Right lobe of liver (tissue), 6 donors: ENCODE measurements around the gene TUBG1. TPM values are rescaled to one million over a fixed set of nuclear protein-coding genes. Genes with fewer than 3 reads are reported as not detected.

Experiments
- ATAC-seq, 4 donors: fragments of 200-7000 bp; cut with Tn5 transposase; one replicate each; pipeline ENCODE4 v1.9.1; 2020; ENCODE audit warnings: mild to moderate bottlenecking in 4 of 4, moderate library complexity in 4 of 4
- DNase-seq, 3 donors: peaks; one replicate each; pipeline ENCODE4 v3.0.0-alpha.2; 2020
- H3K27ac ChIP-seq, 3 donors: fragments of 200-600 bp; one replicate each; pipeline ENCODE4 v1.8.0; 2022
- H3K27me3 ChIP-seq, 2 donors: fragments of 200-600 bp; one replicate each; pipeline ENCODE4 v1.8.0; 2022
- H3K36me3 ChIP-seq, 4 donors: fragments of 200-600 bp; sonication (generic) in 1 of 4; one replicate each; pipeline versions ENCODE4 v1.5.1 to v1.8.0; 2017 to 2022; ENCODE audit warnings: control low read depth in 1 of 4
- H3K4me1 ChIP-seq, 4 donors: fragments of 200-600 bp; sonication (generic) in 1 of 4; one replicate each; pipeline versions ENCODE4 v1.5.1 to v1.8.0; 2017 to 2022; ENCODE audit warnings: control low read depth in 1 of 4
- H3K4me3 ChIP-seq, 3 donors: fragments of 200-600 bp; one replicate each; pipeline ENCODE4 v1.8.0; 2022
- H3K9me3 ChIP-seq, 4 donors: fragments of 200-600 bp; sonication (generic) in 1 of 4; one replicate each; pipeline versions ENCODE4 v1.5.1 to v1.8.0; 2017 to 2022; ENCODE audit warnings: control low read depth in 1 of 4
- POLR2A ChIP-seq: fragments of 450-650 bp; IDR thresholded peaks from one replicate; pipeline ENCODE4 v1.6.1; 2017; ENCODE audit warnings: antibody characterized with exemption, mild to moderate bottlenecking
- WGBS: methylation state at CpG from one replicate; pipeline ENCODE4 v1.1.6; 2018; ENCODE audit warnings: low coverage, low lambda C conversion rate; ENCODE audit not compliant: insufficient coverage; ENCODE audit errors: missing lambda C conversion rate; 5-methylcytosine and 5-hydroxymethylcytosine counted together
- intact Hi-C, 2 donors: fragments of 100-400 bp; cut with DNase I; formaldehyde crosslinking; loops; one replicate each; pipeline versions ENCODE4 v1.11.2 to v1.14.1; 2022
- total RNA-seq, 6 experiments: library from RNA; depleted of rRNA in 2 of 6; stranded (reverse); fragments of >200 nt in 2 of 6; fragmentation: NEBNext Ultra II Directional in 3 of 6; extraction: Animal tissue kit (Norgen Biotek cat#: 25700) in 3 of 6; gene quantifications; one replicate each; pipeline versions ENCODE4 v1.1.0 to v1.2.4, GENCODE V29; 2016 to 2023
- TF ChIP-seq, protein P1 (sequence below), 4 donors: fragments of 200-600 bp in 3 of 4; fragments of 450-650 bp in 1 of 4; IDR thresholded peaks; one replicate each; pipeline versions ENCODE4 v1.5.1 to v1.8.0; 2016 to 2022; ENCODE audit warnings: antibody characterized with exemption in 4 of 4, mild to moderate bottlenecking in 2 of 4
- donor health status: DM: no; HTN: yes; CAD: no.
- donor health status: DM: no; HTN: no; CAD: no.
- donor health status: DM: no; HTN: no; CAD: no.
- donor health status: DM: no; HTN: yes; CAD: no.
- donor health status: DM: no; HTN: yes; CAD: no.

The TUBG1 gene
- total RNA-seq, 6 experiments from 2014 or later, result 17.9 to 44.5 (median 22.0) TPM

- 55% methylated on average over 5 of the region's 12 CpGs for WGBS
- Histone ChIP-seq H3K27ac (peak overlapping the region in 1 of 3 donors; percentile 51), H3K4me1 (peaks cover 0 to 35% (median 9%) of the 10 kb centered on the region in 4 donors), H3K27me3 (no peaks in the 10 kb centered on the region), H3K9me3 (no peaks in the 10 kb centered on the region), H3K36me3 (peaks cover 11 to 57% (median 28%) of the 10 kb centered on the region in 4 donors), H3K4me3 (no peak overlapping the region)
- ATAC-seq (peak in 3 of 4 donors; percentile 2 to 30 (median 4)), DNase-seq (peak in 1 of 3 donors; percentile 62)
- intact Hi-C loops, result no loop called here
- TF ChIP-seq POLR2A, result no peak
- TF ChIP-seq, protein P1, sequence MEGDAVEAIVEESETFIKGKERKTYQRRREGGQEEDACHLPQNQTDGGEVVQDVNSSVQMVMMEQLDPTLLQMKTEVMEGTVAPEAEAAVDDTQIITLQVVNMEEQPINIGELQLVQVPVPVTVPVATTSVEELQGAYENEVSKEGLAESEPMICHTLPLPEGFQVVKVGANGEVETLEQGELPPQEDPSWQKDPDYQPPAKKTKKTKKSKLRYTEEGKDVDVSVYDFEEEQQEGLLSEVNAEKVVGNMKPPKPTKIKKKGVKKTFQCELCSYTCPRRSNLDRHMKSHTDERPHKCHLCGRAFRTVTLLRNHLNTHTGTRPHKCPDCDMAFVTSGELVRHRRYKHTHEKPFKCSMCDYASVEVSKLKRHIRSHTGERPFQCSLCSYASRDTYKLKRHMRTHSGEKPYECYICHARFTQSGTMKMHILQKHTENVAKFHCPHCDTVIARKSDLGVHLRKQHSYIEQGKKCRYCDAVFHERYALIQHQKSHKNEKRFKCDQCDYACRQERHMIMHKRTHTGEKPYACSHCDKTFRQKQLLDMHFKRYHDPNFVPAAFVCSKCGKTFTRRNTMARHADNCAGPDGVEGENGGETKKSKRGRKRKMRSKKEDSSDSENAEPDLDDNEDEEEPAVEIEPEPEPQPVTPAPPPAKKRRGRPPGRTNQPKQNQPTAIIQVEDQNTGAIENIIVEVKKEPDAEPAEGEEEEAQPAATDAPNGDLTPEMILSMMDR (IDR thresholded peaks at IDR 0.05), result no peak
These were observed 37.9 kb upstream of the TUBG1 start for GRCh38 chr17:42571435-42572225.

- no peak for DNase-seq
- Histone ChIP-seq H3K4me3 (no peak overlapping the region), H3K36me3 (peaks cover 11 to 57% (median 28%) of the 10 kb centered on the region in 4 donors), H3K27ac (no peak overlapping the region), H3K27me3 (no peaks in the 10 kb centered on the region), H3K4me1 (peaks cover 0 to 36% (median 10%) of the 10 kb centered on the region in 4 donors), H3K9me3 (no peaks in the 10 kb centered on the region)
- 63% methylated on average over 3 of the region's 4 CpGs for WGBS
- ATAC-seq, result no peak
- TF ChIP-seq, protein P1 (IDR thresholded peaks at IDR 0.05), result no peak
- no peak for TF ChIP-seq POLR2A
- intact Hi-C loops, result no loop called here
These were observed 36.4 kb upstream of the TUBG1 start for GRCh38 chr17:42573095-42573494.

DNA sequence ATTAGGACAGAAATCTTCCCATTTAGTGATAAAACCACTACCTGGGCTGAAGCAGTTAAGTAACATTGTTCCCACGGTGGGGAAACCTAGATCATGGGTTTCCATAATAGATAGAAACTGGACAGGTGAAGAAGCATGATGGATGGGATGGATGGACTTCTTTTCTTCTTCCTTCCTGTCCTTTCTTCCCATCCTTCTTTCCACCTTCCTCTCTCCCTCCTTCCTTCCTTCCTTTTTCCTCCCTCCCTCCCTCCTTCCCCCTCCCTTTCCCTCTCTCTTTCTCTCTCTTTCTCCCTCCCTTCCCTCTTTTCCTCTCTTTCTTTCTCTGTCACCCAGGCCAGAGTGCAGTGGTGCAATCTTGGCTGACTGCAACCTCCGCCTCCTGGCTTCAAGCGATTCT lies 35.0 kb upstream of the TUBG1 start:
- whole genome bisulfite sequencing, result 80% methylated on average over 3 of the region's 3 CpGs
- TF ChIP-seq, protein P1 (IDR thresholded peaks at IDR 0.05), result no peak
- TF ChIP-seq POLR2A, result no peak
- intact Hi-C loops, result no loop called here
- no peak overlapping the region for H3K27ac ChIP-seq
- H3K4me3 ChIP-seq, result no peak overlapping the region
- no peaks in the 10 kb centered on the region for H3K9me3 ChIP-seq
- H3K36me3 ChIP-seq, result peaks cover 11 to 46% (median 22%) of the 10 kb centered on the region in 4 donors
- no peaks in the 10 kb centered on the region for H3K27me3 ChIP-seq
- DNase-seq, result no peak
- no peak for ATAC-seq
- peaks cover 0 to 34% (median 12%) of the 10 kb centered on the region in 4 donors for H3K4me1 ChIP-seq

DNA sequence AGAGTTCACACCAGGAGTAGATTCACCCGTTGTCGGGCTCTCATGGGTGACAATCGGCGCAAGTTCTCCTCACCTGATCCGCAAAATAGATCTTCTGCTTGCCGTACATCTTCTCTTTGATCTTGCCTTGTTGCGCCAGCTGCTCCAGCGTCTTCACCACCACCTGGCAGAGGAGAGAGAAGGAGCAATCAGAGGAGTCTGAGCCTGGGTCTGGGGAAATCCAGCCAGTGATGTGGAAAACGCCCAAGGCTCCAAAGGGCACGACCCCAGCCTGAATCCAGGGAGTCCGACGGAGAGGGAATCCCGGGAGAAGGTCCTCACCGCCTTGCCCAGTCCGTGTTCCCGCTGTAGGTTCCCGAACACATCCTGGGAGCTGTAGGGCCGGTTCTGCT lies 32.3 kb upstream of the TUBG1 start:
- no peaks in the 10 kb centered on the region for H3K9me3 ChIP-seq
- peaks cover 0 to 17% (median 8%) of the 10 kb centered on the region in 4 donors for H3K4me1 ChIP-seq
- WGBS, result 23% methylated on average over 6 of the region's 18 CpGs
- H3K27me3 ChIP-seq, result no peaks in the 10 kb centered on the region
- DNase-seq, result no peak
- intact Hi-C loops, result no loop called here
- ATAC-seq, result peak in 1 of 4 donors; percentile 4
- TF ChIP-seq, protein P1 (IDR thresholded peaks at IDR 0.05), result no peak
- no peak for TF ChIP-seq POLR2A
- no peak overlapping the region for H3K27ac ChIP-seq
- H3K4me3 ChIP-seq, result peak overlapping the region; percentile 67 to 90 (median 80)
- H3K36me3 ChIP-seq, result peaks cover 11 to 38% (median 22%) of the 10 kb centered on the region in 4 donors
